Measurements from ENCODE around the gene C2CD2. TPM values are rescaled to one million over a fixed set of nuclear protein-coding genes. Genes with fewer than 3 reads are reported as not detected.

C2CD2 gene
- total RNA-seq, 2 experiments from 2014 or later: 4.5 to 5.9 TPM

DNA sequence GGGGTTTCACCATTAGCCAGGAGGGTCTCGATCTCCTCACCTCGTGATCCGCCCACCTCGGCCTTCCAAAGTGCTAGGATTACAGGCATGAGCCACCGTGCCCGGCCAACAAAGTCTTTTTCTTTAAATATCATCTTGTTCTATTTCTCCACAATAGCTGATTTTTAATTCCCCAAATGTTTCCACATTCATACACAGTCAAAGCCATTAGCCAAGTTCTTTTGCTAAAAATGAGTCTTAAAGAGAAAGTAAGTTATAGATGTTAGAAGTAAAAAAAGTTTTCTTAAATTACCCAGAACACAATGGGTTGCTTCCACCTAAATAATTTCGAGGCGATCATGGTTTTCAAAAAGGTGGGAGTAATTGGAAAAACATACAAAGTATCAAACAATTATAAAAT lies 30.6 kb downstream of the C2CD2 start:
- H3K79me2 ChIP-seq (ENCODE audit: insufficient read depth, low read depth, low read length): peaks cover 25% of the 10 kb centered on the region; the same call in 1 of the 2 replicates
- ChIA-PET CTCF (ENCODE audit: unreplicated experiment) (no interaction called here), POLR2A (interaction anchor here (0.7 to 1.3 kb wide), 3 partner anchors 16 to 198 kb away, joined by 3 to 6 read pairs (median 3); no protein-coding TSS in a partner anchor)
- no peaks in the 10 kb centered on the region for H3K9me3 ChIP-seq (ENCODE audit: low read length)
- H4K20me1 ChIP-seq (ENCODE audit: insufficient read depth, low read length): no peaks in the 10 kb centered on the region
- peak overlapping the region; percentile 34 for H3K27ac ChIP-seq (ENCODE audit: low read depth, low read length, poor library complexity, severe bottlenecking)
- TF ChIP-seq, protein P1, sequence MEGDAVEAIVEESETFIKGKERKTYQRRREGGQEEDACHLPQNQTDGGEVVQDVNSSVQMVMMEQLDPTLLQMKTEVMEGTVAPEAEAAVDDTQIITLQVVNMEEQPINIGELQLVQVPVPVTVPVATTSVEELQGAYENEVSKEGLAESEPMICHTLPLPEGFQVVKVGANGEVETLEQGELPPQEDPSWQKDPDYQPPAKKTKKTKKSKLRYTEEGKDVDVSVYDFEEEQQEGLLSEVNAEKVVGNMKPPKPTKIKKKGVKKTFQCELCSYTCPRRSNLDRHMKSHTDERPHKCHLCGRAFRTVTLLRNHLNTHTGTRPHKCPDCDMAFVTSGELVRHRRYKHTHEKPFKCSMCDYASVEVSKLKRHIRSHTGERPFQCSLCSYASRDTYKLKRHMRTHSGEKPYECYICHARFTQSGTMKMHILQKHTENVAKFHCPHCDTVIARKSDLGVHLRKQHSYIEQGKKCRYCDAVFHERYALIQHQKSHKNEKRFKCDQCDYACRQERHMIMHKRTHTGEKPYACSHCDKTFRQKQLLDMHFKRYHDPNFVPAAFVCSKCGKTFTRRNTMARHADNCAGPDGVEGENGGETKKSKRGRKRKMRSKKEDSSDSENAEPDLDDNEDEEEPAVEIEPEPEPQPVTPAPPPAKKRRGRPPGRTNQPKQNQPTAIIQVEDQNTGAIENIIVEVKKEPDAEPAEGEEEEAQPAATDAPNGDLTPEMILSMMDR (conservative IDR thresholded peaks at IDR 0.05; ENCODE audit: low read length): no peak
- no peak for TF ChIP-seq EZH2phosphoT487 (IDR thresholded peaks at IDR 0.05; ENCODE audit: borderline replicate concordance, low read depth, low read length)
- no peak for DNase-seq (ENCODE audit: low spot score)
- BruUV-seq (replicated peaks): no TSS peak
- no peaks in the 10 kb centered on the region for H3K36me3 ChIP-seq (ENCODE audit: insufficient read depth, low read length)
- no peaks in the 10 kb centered on the region for H3K9me2 ChIP-seq (ENCODE audit: insufficient read depth, low read length)
- intact Hi-C loops (cut with micrococcal nuclease; ENCODE audit: unreplicated experiment): loop anchor here (10.0 kb wide), 1 partner anchor 558 kb away; the partner anchor contains the start of gene MX2
- H2AFZ ChIP-seq (ENCODE audit: low read length): peak overlapping the region; percentile 73; the same call in 1 of the 2 replicates
- H3K4me1 ChIP-seq (ENCODE audit: insufficient read depth, low read length, poor library complexity, severe bottlenecking): peaks cover 72% of the 10 kb centered on the region
- peak overlapping the region; percentile 70 for H3K4me3 ChIP-seq (ENCODE audit: low read depth, low read length, poor library complexity, severe bottlenecking)
- H3K4me2 ChIP-seq (ENCODE audit: low read length): peak overlapping the region; percentile 93; the same call in 1 of the 2 replicates

DNA sequence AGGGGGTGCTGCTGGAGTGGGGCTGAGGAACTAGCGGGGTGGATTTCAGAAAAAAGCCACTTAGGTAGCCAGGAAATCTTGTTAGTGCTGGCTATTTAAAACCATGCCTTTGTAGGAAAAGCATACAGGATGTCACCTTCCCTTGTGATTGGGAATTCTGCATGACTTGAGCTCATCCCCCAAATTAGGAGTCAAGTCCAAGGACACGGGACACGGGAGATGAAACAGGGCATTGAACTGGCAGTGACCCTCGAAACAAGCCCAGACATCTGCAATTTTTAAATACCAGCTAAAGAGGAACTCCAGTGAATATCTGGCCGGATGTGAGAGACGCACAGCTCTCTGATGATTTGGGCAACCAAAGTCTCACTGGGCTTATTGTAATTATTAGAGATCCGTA lies 32.8 kb downstream of the C2CD2 start:
- no peaks in the 10 kb centered on the region for H3K9me2 ChIP-seq (ENCODE audit: insufficient read depth, low read length)
- H3K4me1 ChIP-seq (ENCODE audit: insufficient read depth, low read length, poor library complexity, severe bottlenecking): peaks cover 54% of the 10 kb centered on the region
- H3K9me3 ChIP-seq (ENCODE audit: low read length): no peaks in the 10 kb centered on the region
- H3K4me2 ChIP-seq (ENCODE audit: low read length): peak overlapping the region; percentile 74
- POLR2A ChIA-PET: interaction anchor here (0.8 to 2.1 kb wide), 5 partner anchors 9 to 91 kb away, joined by 3 to 8 read pairs (median 4); no protein-coding TSS in a partner anchor
- peak overlapping the region; percentile 74 for H3K27ac ChIP-seq (ENCODE audit: low read depth, low read length, poor library complexity, severe bottlenecking)
- H4K20me1 ChIP-seq (ENCODE audit: insufficient read depth, low read length): no peaks in the 10 kb centered on the region
- H3K4me3 ChIP-seq (ENCODE audit: low read depth, low read length, poor library complexity, severe bottlenecking): no peak overlapping the region
- DNase-seq (ENCODE audit: low spot score): peak; percentile 77
- H2AFZ ChIP-seq (ENCODE audit: low read length): peak overlapping the region; percentile 24; the same call in 1 of the 2 replicates
- H3K36me3 ChIP-seq (ENCODE audit: insufficient read depth, low read length): no peaks in the 10 kb centered on the region
- no TSS peak for BruUV-seq (replicated peaks)
- no peak for TF ChIP-seq EZH2phosphoT487 (IDR thresholded peaks at IDR 0.05; ENCODE audit: borderline replicate concordance, low read depth, low read length)
- TF ChIP-seq, protein P1 (conservative IDR thresholded peaks at IDR 0.05; ENCODE audit: low read length): no peak
- peaks cover 23% of the 10 kb centered on the region; the same call in 1 of the 2 replicates for H3K79me2 ChIP-seq (ENCODE audit: insufficient read depth, low read depth, low read length)
- CTCF ChIA-PET (ENCODE audit: unreplicated experiment): no interaction called here
- intact Hi-C loops (cut with micrococcal nuclease; ENCODE audit: unreplicated experiment): loop anchor here (2.0 to 10.0 kb wide), 2 partner anchors 142 to 556 kb away; partner anchors contain the start of gene MX2

DNA sequence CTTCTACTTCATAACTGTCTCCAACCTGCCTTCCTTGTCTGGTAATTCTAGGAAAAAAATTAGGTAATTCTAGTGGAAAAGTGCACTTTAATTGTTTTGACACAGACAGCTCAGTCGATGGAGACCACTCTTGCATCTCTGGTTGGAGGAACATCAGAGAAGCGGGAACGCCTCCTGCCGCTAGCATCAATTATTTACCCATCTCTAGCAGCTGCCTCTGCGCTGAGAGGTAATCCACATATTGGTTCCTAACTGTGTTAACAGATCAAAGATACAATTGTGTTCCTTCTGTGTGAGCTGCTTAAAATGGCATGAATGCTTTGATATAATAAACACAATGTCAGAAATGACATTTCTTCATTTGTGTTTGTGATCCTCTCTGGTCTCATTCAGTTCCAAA lies 33.3 kb downstream of the C2CD2 start:
- Histone ChIP-seq H3K27ac (ENCODE audit: low read depth, low read length, poor library complexity, severe bottlenecking) (peak overlapping the region; percentile 74), H3K9me3 (ENCODE audit: low read length) (no peaks in the 10 kb centered on the region), H3K4me3 (ENCODE audit: low read depth, low read length, poor library complexity, severe bottlenecking) (no peak overlapping the region), H3K9me2 (ENCODE audit: insufficient read depth, low read length) (no peaks in the 10 kb centered on the region), H4K20me1 (ENCODE audit: insufficient read depth, low read length) (no peaks in the 10 kb centered on the region), H3K36me3 (ENCODE audit: insufficient read depth, low read length) (no peaks in the 10 kb centered on the region), H2AFZ (ENCODE audit: low read length) (peak overlapping the region; percentile 24; the same call in 1 of the 2 replicates), H3K4me1 (ENCODE audit: insufficient read depth, low read length, poor library complexity, severe bottlenecking) (peaks cover 49% of the 10 kb centered on the region), H3K79me2 (ENCODE audit: insufficient read depth, low read depth, low read length) (peaks cover 17% of the 10 kb centered on the region; the same call in 1 of the 2 replicates), H3K4me2 (ENCODE audit: low read length) (peak overlapping the region; percentile 74; the same call in 1 of the 2 replicates)
- BruUV-seq (replicated peaks): no TSS peak
- DNase-seq (ENCODE audit: low spot score): no peak
- ChIA-PET CTCF (ENCODE audit: unreplicated experiment) (no interaction called here), POLR2A (interaction anchor here (0.6 to 2.1 kb wide), 4 partner anchors 9 to 91 kb away, joined by 3 to 8 read pairs (median 3); no protein-coding TSS in a partner anchor)
- TF ChIP-seq, protein P1 (conservative IDR thresholded peaks at IDR 0.05; ENCODE audit: low read length): no peak
- TF ChIP-seq EZH2phosphoT487 (IDR thresholded peaks at IDR 0.05; ENCODE audit: borderline replicate concordance, low read depth, low read length): no peak
- intact Hi-C loops (cut with micrococcal nuclease; ENCODE audit: unreplicated experiment): loop anchor here (2.0 to 10.0 kb wide), 2 partner anchors 142 to 556 kb away; partner anchors contain the start of gene MX2
